ENCODE measurements around the gene SPATA12.

SPATA12 gene

GRCh38 chr3:57120451-57121174 lies 60.1 kb downstream of the SPATA12 start:
- no peak for DNase-seq

All from stimulated activated CD8-positive, alpha-beta memory T cell treated with anti-CD3 and anti-CD28 coated beads, Interleukin-4, amount 100 ng/mL, for 48 hours (primary cell).